Ammon's horn (tissue), 1 donor: ENCODE results near the gene VPS9D1.
"Not testable (repeated sequence)": the region's sequence is repeated elsewhere in the genome, so short reads cannot be mapped to it uniquely, and the experiment has no call there.

Experiments used
- DNase-seq: peaks from one replicate; pipeline ENCODE4 v3.0.0-alpha.2; 2016; ENCODE audit warnings: low spot score

Gene VPS9D1

DNA sequence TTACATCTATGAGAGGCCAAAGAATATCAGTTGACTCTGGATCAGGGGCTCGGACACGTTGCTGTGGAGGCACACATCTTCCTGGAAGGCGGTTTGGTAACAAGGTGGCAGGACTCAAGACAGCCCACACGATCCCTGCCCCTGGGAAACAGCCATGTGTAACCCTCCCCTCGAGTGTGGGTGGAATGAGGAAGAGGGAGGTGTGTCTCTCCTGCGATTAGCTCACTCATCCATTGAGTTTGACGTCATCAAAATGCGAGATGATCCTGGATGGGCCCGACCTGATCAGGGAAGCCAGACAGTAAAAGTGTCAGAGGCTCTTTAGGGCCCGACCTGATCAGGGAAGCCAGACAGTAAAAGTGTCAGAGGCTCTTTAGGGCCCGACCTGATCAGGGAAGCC is 56.5 kb downstream of the VPS9D1 start:
- DNase-seq, result not testable (repeated sequence)

DNA sequence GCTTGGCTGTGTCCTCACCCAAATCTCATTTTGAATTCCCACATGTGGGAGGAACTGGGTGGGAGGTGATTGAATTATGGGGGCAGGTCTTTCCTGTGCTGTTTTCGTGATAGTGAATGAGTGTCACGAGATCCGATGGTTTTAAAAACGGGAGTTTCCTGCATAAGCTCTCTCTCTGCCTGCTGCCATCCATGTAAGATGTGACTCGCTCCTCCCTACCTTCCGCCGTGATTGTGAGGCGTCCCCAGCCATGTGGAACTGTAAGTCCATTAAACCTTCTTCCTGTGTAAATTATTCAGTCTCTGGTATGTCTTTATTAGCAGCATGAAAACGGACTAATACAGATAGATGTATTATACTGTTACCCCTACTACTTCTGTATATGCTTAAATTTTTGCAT is 59.5 kb downstream of the VPS9D1 start:
- no peak for DNase-seq

DNA sequence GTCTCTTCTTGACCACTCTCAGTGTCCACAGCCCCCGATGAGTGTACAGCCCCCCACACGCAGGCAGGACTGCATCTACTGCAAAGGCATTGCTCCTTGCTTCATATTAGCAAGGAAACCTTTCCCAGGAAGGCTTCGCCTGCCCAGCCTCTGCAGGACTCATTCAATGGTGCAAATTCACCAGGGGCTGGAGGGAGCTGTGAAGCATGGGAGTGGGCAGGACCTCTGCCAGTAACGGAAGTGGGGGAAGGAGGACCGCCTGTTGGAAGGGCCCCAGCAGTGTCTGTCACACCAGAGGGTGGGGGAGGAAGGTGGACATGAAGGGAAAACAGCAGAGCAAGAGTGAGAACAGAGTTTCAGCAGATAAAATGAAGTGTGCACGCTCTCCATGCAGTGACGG is 60.6 kb downstream of the VPS9D1 start:
- no peak for DNase-seq

DNA sequence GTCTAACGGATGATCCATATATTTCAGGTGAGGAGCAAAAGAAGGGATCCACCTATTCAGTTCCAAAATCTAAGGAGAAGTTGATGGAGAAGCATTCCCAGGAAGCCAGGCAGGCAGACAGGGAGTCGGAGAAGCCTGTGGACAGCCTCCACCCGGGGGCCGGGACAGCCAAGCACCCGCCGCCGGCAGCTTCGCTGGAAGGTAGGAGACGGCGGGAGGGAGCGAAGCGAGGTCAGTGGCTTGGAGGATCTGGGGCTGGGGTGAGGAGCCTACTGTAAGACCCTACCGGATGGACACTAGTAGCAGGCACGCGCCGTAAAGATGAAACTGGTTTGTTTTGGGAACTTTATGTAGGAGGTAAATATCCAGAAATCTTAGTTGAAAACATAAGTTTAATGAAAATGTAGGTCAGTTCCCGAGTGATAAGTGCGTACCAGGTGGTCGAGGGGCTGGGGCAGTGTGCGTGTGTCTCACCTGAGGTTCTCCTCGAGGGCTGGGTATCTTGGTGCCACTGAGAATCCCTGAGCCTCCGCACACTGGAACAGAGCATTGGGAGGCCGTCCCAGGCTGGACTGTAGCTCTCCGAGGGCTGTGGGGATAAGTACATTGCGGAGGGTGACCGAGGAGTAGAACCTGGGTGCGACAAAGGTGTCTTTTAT is 62.3 kb downstream of the VPS9D1 start:
- DNase-seq, result no peak

DNA sequence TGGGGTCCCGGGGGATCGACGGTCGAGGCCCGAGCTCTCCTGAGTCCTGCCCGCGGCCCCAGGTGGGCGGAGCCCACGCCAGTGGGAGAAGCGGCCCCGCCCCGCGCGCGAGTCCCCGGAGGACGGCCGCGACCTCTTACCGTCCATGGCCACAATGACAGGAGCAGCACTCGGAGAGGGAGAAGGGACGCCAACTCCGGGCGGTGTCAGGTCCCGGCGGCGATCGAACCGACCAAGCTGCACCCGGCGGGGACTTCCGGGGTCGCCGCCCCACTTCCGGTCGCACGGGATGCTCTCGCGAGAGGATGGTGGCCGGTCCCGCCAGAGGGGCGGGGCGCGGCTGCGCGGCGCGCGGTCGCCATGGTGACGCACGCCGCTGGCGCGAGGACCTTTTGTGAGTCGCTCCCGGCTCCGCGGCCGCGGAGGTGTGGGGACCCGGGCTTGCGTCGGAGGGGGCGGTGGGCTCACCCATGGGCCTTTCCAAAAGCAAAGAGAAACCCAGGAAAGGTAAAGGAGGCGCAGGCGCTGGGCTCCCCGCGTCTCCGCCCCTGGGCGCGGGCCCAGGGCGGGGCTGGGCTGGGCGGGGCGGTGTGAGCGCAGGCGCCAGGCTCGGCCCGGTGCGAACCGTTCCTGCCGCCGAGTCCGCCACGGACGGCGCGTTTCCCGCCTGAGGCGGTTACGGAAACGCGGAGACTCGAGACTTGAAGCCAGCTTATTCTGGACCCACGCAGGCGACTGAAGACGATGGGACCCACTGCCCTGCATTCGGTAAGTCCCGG is 63.1 kb downstream of the VPS9D1 start, which contains the start of the genes CHMP1A and SPATA33:
Gene CHMP1A (minus strand): TSS at position 267 of the 779 bp plus-strand sequence. CDS start 120 bp downstream, at position 147.
Gene SPATA33 (plus strand): TSS at position 395 of the 779 bp plus-strand sequence. CDS start 76 bp downstream, at position 471.
- DNase-seq, result peak; percentile 88
